Spinal cord (tissue), 10 donors: Measurements from ENCODE around the gene NCR1. TPM values are rescaled to one million over a fixed set of nuclear protein-coding genes. Genes with fewer than 3 reads are reported as not detected.
"Not testable (repeated sequence)": the region's sequence is repeated elsewhere in the genome, so short reads cannot be mapped to it uniquely, and the experiment has no call there.

Source experiments
- DNase-seq, 6 donors: peaks; one replicate each; pipeline versions ENCODE4 v3.0.0 to v3.0.0-alpha.2; 2013 to 2015; ENCODE audit warnings: low spot score in 6 of 6, low read depth in 4 of 6
- H3K27ac ChIP-seq: one replicate; pipeline ENCODE4 v1.5.1; 2013; ENCODE audit warnings: low read depth, low read length, control low read depth
- H3K27me3 ChIP-seq: one replicate; pipeline ENCODE4 v1.6.1; 2013; ENCODE audit warnings: low read length; ENCODE audit not compliant: control insufficient read depth, insufficient read depth
- H3K36me3 ChIP-seq: one replicate; pipeline ENCODE4 v1.6.1; 2013; ENCODE audit warnings: low read length; ENCODE audit not compliant: control insufficient read depth, insufficient read depth
- H3K4me1 ChIP-seq: one replicate; pipeline ENCODE4 v1.6.1; 2013; ENCODE audit warnings: low read length; ENCODE audit not compliant: control insufficient read depth, insufficient read depth
- H3K4me3 ChIP-seq: one replicate; pipeline ENCODE4 v1.5.1; 2013; ENCODE audit warnings: low read depth, low read length, control low read depth
- H3K9me3 ChIP-seq: one replicate; pipeline ENCODE4 v1.6.1; 2013; ENCODE audit warnings: low read length; ENCODE audit not compliant: control insufficient read depth, insufficient read depth
- WGBS: methylation state at CpG from one replicate; pipeline ENCODE4 v1.1.5; 2013; ENCODE audit warnings: missing lambda C conversion rate; ENCODE audit not compliant: insufficient coverage; 5-methylcytosine and 5-hydroxymethylcytosine counted together
- polyA plus RNA-seq, 2 donors: library from polyadenylated mRNA; unstranded; fragments of 120-200 nt; gene quantifications; one replicate each; pipeline ENCODE4 v1.2.1, GENCODE V29; 2013; ENCODE audit not compliant: insufficient read length in 2 of 2
- small RNA-seq: library from RNA; depleted of rRNA; stranded (forward); fragments of <200 nt; gene quantifications from one replicate; pipeline ENCODE3, GENCODE V24; 2014; ENCODE audit warnings: low replicate concordance
- total RNA-seq, 2 donors: library from RNA; depleted of rRNA in 1 of 2; stranded (reverse); fragments of 120-200 nt in 1 of 2; fragments of >200 nt in 1 of 2; gene quantifications; one replicate each; pipeline versions ENCODE4 v1.2.3 to v1.2.4, GENCODE V29; 2013 to 2014
- donor health status: healthy.

The NCR1 gene
- total and polyA plus RNA-seq, 4 donors = 0.14 to 0.17 TPM; not detected in 2

DNA sequence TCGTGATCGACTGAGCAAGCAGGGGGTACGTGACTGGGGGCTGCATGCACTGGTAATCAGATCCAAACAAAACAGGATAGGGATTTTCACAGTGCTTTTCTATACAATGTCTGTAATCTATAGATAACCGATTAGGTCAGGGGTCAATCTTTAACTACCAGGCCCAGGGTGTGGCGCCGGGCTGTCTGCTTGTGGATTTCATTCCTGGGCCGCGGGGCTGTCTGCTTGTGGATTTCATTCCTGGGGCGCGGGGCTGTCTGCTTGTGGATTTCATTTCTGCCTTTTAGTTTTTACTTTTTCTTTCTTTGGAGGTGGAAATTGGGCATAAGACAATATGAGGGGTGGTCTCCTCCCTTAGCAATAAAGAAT lies 47.4 kb downstream of the NCR1 start:
- H3K27me3 ChIP-seq, H3K9me3 ChIP-seq, H3K27ac ChIP-seq, H3K4me3 ChIP-seq, DNase-seq, H3K4me1 ChIP-seq, H3K36me3 ChIP-seq: not testable (repeated sequence)
- WGBS = no CpG with 5 or more reads among the region's 10 CpGs

DNA sequence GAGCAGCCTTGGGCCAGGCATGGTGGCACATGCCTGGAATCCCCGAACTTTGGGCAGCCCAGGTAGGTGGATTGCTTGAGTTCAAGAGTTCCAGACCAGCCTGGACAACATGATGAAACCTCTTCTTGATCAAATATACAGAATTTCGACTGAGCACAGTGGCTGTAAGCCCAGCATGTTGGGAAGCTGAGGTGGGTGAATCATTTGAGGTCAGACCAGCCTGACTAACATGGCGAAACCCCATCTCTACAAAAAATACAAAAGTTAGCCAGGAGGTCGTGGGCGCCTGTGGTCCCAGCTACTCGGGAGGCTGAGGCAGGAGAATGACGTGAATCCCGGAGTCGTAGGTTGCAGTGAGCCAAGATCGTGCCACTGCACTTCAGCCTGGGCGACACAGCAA lies 49.4 kb downstream of the NCR1 start:
- no peak for DNase-seq
- 91% methylated on average over 9 of the region's 11 CpGs for WGBS
- no peaks in the 10 kb centered on the region for H3K36me3 ChIP-seq
- no peaks in the 10 kb centered on the region for H3K27me3 ChIP-seq
- no peaks in the 10 kb centered on the region for H3K4me1 ChIP-seq
- no peak overlapping the region for H3K27ac ChIP-seq
- no peak overlapping the region for H3K4me3 ChIP-seq
- no peaks in the 10 kb centered on the region for H3K9me3 ChIP-seq

DNA sequence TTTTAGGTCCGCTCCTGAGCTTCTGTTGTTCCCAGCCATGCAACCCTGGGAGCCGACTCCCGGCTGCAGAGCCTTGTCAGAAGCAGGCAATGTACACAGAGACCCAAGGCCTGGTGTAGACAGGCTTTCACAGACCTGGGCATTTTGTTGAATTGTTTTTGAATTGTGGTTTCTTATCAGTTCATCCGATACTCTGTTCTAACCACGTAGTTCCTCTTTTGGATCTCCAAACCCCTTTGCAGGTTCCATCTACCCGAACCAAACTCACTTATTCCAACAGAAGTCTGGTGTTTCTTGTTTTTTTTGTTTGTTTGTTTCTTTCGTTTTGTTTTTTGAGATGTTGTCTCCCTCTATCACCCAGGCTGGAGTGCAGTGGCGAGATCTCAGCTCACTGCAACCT lies 53.9 kb downstream of the NCR1 start:
- Histone ChIP-seq H3K4me3 (no peak overlapping the region), H3K9me3 (no peaks in the 10 kb centered on the region), H3K4me1 (no peaks in the 10 kb centered on the region), H3K36me3 (no peaks in the 10 kb centered on the region), H3K27me3 (no peaks in the 10 kb centered on the region), H3K27ac (no peak overlapping the region)
- DNase-seq = no peak
- 96% methylated on average over 3 of the region's 8 CpGs for WGBS

Small RNA genes lying within 50 kb of the gene (small RNA-seq; reads per million reads assigned to genes)
- gene AC011476.8 (not detected), gene RNU6-222P (0.06 reads per million)

Other genes with a start within 250 kb of the NCR1 start
- gene LILRB4, start 243.2 kb upstream of the NCR1 start, total RNA-seq = 1 to 10 TPM; 3.5 to 4.9 TPM
- 10 to 100 TPM; 11.8 to 15.5 TPM for gene LILRB4, start 243.2 kb upstream of the NCR1 start, polyA plus RNA-seq
- not detected for gene KIR3DL3, start 181.7 kb upstream of the NCR1 start, total RNA-seq
- gene KIR3DL3, start 181.7 kb upstream of the NCR1 start, polyA plus RNA-seq = not detected
- gene KIR2DL3, start 167.6 kb upstream of the NCR1 start, total RNA-seq = not detected
- not detected for gene KIR2DL3, start 167.6 kb upstream of the NCR1 start, polyA plus RNA-seq
- gene KIR2DL1, start 136.4 kb upstream of the NCR1 start, total RNA-seq = not detected
- not detected for gene KIR2DL1, start 136.4 kb upstream of the NCR1 start, polyA plus RNA-seq
- gene KIR2DL4, start 102.5 kb upstream of the NCR1 start, total RNA-seq = not detected
- not detected for gene KIR2DL4, start 102.5 kb upstream of the NCR1 start, polyA plus RNA-seq
- not detected for gene KIR3DL1, start 89.7 kb upstream of the NCR1 start, total RNA-seq
- gene KIR3DL1, start 89.7 kb upstream of the NCR1 start, polyA plus RNA-seq = under 1 TPM in 1 of 2 donors, not detected in 1; 0.16 TPM
- not detected for gene KIR2DS4, start 73.5 kb upstream of the NCR1 start, total RNA-seq
- gene KIR2DS4, start 73.5 kb upstream of the NCR1 start, polyA plus RNA-seq = not detected
- not detected for gene KIR3DL2, start 55.7 kb upstream of the NCR1 start, total RNA-seq
- not detected for gene KIR3DL2, start 55.7 kb upstream of the NCR1 start, polyA plus RNA-seq
- 1 to 10 TPM in 1 of 2 donors, not detected in 1; 9.1 TPM for gene FCAR, start 31.9 kb upstream of the NCR1 start, total RNA-seq
- gene FCAR, start 31.9 kb upstream of the NCR1 start, polyA plus RNA-seq = under 1 TPM in 1 of 2 donors, not detected in 1; 0.18 TPM
- not detected for gene NLRP7, start 41.4 kb downstream of the NCR1 start, total RNA-seq
- not detected for gene NLRP7, start 41.4 kb downstream of the NCR1 start, polyA plus RNA-seq
- 1 to 10 TPM; 6.3 to 7.2 TPM for gene NLRP2, start 60.2 kb downstream of the NCR1 start, total RNA-seq
- gene NLRP2, start 60.2 kb downstream of the NCR1 start, polyA plus RNA-seq = 1 to 10 TPM; 3.4 to 9.2 TPM
- under 1 TPM; 0.17 to 0.20 TPM for gene GP6, start 132.1 kb downstream of the NCR1 start, total RNA-seq
- gene GP6, start 132.1 kb downstream of the NCR1 start, polyA plus RNA-seq = 1 to 10 TPM in 1 of 2 donors, under 1 TPM in 1; 0.52 to 2.0 TPM
- 10 to 100 TPM; 16.6 to 18.8 TPM for gene RDH13, start 157.0 kb downstream of the NCR1 start, total RNA-seq
- gene RDH13, start 157.0 kb downstream of the NCR1 start, polyA plus RNA-seq = 10 to 100 TPM; 17.2 to 34.8 TPM
- gene EPS8L1, start 169.7 kb downstream of the NCR1 start, total RNA-seq = 1 to 10 TPM; 3.0 to 4.0 TPM
- gene EPS8L1, start 169.7 kb downstream of the NCR1 start, polyA plus RNA-seq = 10 to 100 TPM; 13.0 to 17.9 TPM
- gene PPP1R12C, start 211.5 kb downstream of the NCR1 start, total RNA-seq = 10 to 100 TPM; 20.4 to 71.1 TPM
- gene PPP1R12C, start 211.5 kb downstream of the NCR1 start, polyA plus RNA-seq = 100 to 1,000 TPM; 108 to 128 TPM
- 10 to 100 TPM in 1 of 2 donors, 1 to 10 TPM in 1; 8.5 to 17.9 TPM for gene TNNT1, start 243.1 kb downstream of the NCR1 start, total RNA-seq
- gene TNNT1, start 243.1 kb downstream of the NCR1 start, polyA plus RNA-seq = 10 to 100 TPM; 12.2 to 12.8 TPM